NCI-H1105 treated with DMSO at 0.1 percent for 48 hours (cell line): ENCODE data around the gene RANBP3.
"Not testable (repeated sequence)": the region's sequence is repeated elsewhere in the genome, so short reads cannot be mapped to it uniquely, and the experiment has no call there.

ENCODE experiments used
- DNase-seq: peaks from one replicate; lab custom pipeline; 2025; lab: John Stamatoyannopoulos, UW

The RANBP3 gene

GRCh38 chr19:5987077-5987818 is 9.3 kb upstream of the RANBP3 start:
- DNase-seq, result peak; percentile 76

- DNase-seq, result not testable (repeated sequence)
Observed at GRCh38 chr19:5985837-5986236, 7.9 kb upstream of the RANBP3 start.

GRCh38 chr19:5985098-5985783 is 7.3 kb upstream of the RANBP3 start:
- DNase-seq, result no peak

GRCh38 chr19:5984600-5984999 is 6.7 kb upstream of the RANBP3 start:
- no peak for DNase-seq

GRCh38 chr19:5983367-5983955 is 5.5 kb upstream of the RANBP3 start:
- no peak for DNase-seq

GRCh38 chr19:5978606-5979552 is 939 bp upstream of the RANBP3 start:
- no peak for DNase-seq

GRCh38 chr19:5977222-5977784 is 637 bp downstream of the RANBP3 start:
- no peak for DNase-seq

- no peak for DNase-seq
Observed at GRCh38 chr19:5976768-5977167, 1.2 kb downstream of the RANBP3 start.

- DNase-seq, result no peak
Observed at GRCh38 chr19:5975388-5975728, 2.6 kb downstream of the RANBP3 start.

- DNase-seq, result no peak
Observed at GRCh38 chr19:5974721-5975387, 3.1 kb downstream of the RANBP3 start.

GRCh38 chr19:5973867-5974635 is 3.9 kb downstream of the RANBP3 start:
- DNase-seq, result no peak

- no peak for DNase-seq
Observed at GRCh38 chr19:5973376-5973775, 4.6 kb downstream of the RANBP3 start.

- DNase-seq, result no peak
Observed at GRCh38 chr19:5972355-5972731, 5.6 kb downstream of the RANBP3 start.

- no peak for DNase-seq
Observed at GRCh38 chr19:5971714-5972354, 6.1 kb downstream of the RANBP3 start.

GRCh38 chr19:5969476-5969875 is 8.5 kb downstream of the RANBP3 start:
- no peak for DNase-seq

- peak; percentile 24 for DNase-seq
Observed at GRCh38 chr19:5968431-5969373, 9.2 kb downstream of the RANBP3 start.

- DNase-seq, result peak; percentile 51
Observed at GRCh38 chr19:5967994-5968430, 9.9 kb downstream of the RANBP3 start.

- DNase-seq, result no peak
Observed at GRCh38 chr19:5967571-5967970, 10.4 kb downstream of the RANBP3 start.

- no peak for DNase-seq
Observed at GRCh38 chr19:5966941-5967340, 11.0 kb downstream of the RANBP3 start.
